ENCODE measurements around the gene SLC51B. TPM values are rescaled to one million over a fixed set of nuclear protein-coding genes. Genes with fewer than 3 reads are reported as not detected.
"Not testable (repeated sequence)": the region's sequence is repeated elsewhere in the genome, so short reads cannot be mapped to it uniquely, and the experiment has no call there.

Gene SLC51B
- total RNA-seq, 2 donors from 2014 or later = not detected

DNA sequence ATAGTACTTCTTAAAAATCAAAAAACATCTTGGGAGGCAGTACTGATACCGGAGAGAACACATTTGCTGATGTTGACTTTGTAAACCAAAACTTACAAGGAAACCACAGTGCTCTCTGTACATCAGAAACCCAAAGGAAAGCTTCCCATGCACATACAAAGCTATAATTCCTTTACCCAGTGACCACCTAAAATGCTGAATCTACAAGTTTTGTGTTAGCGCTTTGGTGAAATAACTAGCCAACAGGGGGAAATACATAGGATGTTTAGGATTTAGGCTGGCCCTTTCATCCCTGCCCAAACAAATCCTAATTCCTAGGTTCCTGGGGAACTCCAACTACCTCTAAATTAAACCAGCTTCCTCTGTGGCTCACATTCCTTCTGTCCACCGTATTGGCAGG is 40.2 kb upstream of the SLC51B start:
- Histone ChIP-seq H3K36me3 (ENCODE audit: control insufficient read depth, insufficient read depth, low read length) (peaks cover 23% of the 10 kb centered on the region), H3K27ac (ENCODE audit: low read depth, low read length) (no peak overlapping the region), H3K9ac (ENCODE audit: extremely low read depth, low read length, poor library complexity, severe bottlenecking) (no peak overlapping the region), H3K4me1 (ENCODE audit: control insufficient read depth, insufficient read depth, low read length) (no peaks in the 10 kb centered on the region), H3K4me3 (ENCODE audit: low read length) (no peak overlapping the region), H3K9me3 (ENCODE audit: control insufficient read depth, low read length) (peaks cover 9% of the 10 kb centered on the region), H3K27me3 (ENCODE audit: control insufficient read depth, insufficient read depth, low read length, poor library complexity, severe bottlenecking) (no peaks in the 10 kb centered on the region)
- H3K27me3 Mint-ChIP-seq (ENCODE audit: insufficient read depth) = no peaks in the 10 kb centered on the region
- no peak overlapping the region for H3K27ac Mint-ChIP-seq
- no peaks in the 10 kb centered on the region for H3K9me3 Mint-ChIP-seq
- H3K4me3 Mint-ChIP-seq = no peak overlapping the region
- DNase-seq = no peak
- WGBS, 2 experiments (ENCODE audit: insufficient coverage in 1 of 2, insufficient read length in 1 of 2) = 92 to 100% methylated on average over 2 to 3 of the region's 3 CpGs
- H3K36me3 Mint-ChIP-seq (ENCODE audit: low read depth) = peaks cover 40% of the 10 kb centered on the region
- TF ChIP-seq CTCF (conservative IDR thresholded peaks at IDR 0.05) = no peak
- H3K4me1 Mint-ChIP-seq = no peaks in the 10 kb centered on the region

DNA sequence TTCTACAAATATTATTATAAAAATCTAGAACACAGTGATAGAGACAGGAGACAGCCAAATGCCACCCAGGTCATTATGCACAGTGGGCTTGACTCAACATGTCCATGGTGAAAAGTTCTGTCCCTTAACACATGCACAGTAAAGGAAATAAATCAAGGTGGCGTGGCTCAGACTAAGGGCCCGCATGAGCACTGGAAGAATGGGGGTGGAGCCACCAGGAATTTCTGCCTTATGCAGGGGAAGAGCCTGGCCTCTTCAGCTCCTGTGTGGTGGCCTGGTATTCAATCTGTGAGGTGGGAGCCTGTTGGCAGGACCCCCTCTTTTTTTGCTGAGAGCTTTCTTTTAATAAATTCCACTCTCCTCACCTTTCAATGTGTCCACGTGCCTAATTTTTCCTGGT is 38.3 kb upstream of the SLC51B start:
- TF ChIP-seq CTCF (conservative IDR thresholded peaks at IDR 0.05) = no peak
- Mint-ChIP-seq H3K9me3 (no peaks in the 10 kb centered on the region), H3K4me3 (no peak overlapping the region), H3K27ac (no peak overlapping the region), H3K36me3 (ENCODE audit: low read depth) (peaks cover 56% of the 10 kb centered on the region), H3K27me3 (ENCODE audit: insufficient read depth) (no peaks in the 10 kb centered on the region), H3K4me1 (no peaks in the 10 kb centered on the region)
- DNase-seq = peak; percentile 68
- no peaks in the 10 kb centered on the region for H3K27me3 ChIP-seq (ENCODE audit: control insufficient read depth, insufficient read depth, low read length, poor library complexity, severe bottlenecking)
- H3K4me1 ChIP-seq (ENCODE audit: control insufficient read depth, insufficient read depth, low read length) = no peaks in the 10 kb centered on the region
- H3K9me3 ChIP-seq (ENCODE audit: control insufficient read depth, low read length) = peaks cover 9% of the 10 kb centered on the region
- no peak overlapping the region for H3K4me3 ChIP-seq (ENCODE audit: low read length)
- 93% methylated on average over 3 of the region's 3 CpGs for WGBS, 2 experiments (ENCODE audit: insufficient coverage in 1 of 2, insufficient read length in 1 of 2)
- H3K27ac ChIP-seq (ENCODE audit: low read depth, low read length) = no peak overlapping the region
- H3K36me3 ChIP-seq (ENCODE audit: control insufficient read depth, insufficient read depth, low read length) = peaks cover 37% of the 10 kb centered on the region
- H3K9ac ChIP-seq (ENCODE audit: extremely low read depth, low read length, poor library complexity, severe bottlenecking) = no peak overlapping the region

DNA sequence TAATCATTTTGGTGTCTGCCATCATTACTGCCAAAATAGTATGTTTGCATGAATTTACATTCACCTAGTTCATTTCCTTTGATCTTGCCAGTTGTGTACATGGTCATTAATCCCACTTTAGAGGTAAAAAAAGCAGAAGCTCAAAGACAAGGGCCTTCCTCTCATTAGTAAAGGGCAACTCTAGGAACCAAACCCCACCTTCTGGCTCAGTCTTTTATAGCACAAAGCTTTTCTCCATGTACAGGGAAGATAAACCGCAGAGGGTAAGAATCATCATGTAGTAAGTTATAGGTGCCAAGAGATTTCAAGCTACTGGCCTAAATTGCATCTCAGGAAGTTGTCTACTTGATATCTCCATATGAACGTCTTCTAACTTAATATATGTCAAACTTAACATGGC is 36.2 kb upstream of the SLC51B start:
- H3K9ac ChIP-seq (ENCODE audit: extremely low read depth, low read length, poor library complexity, severe bottlenecking) = no peak overlapping the region
- Mint-ChIP-seq H3K27ac (no peak overlapping the region), H3K9me3 (peaks cover 14% of the 10 kb centered on the region), H3K36me3 (ENCODE audit: low read depth) (peaks cover 61% of the 10 kb centered on the region), H3K4me1 (no peaks in the 10 kb centered on the region), H3K4me3 (no peak overlapping the region), H3K27me3 (ENCODE audit: insufficient read depth) (no peaks in the 10 kb centered on the region)
- 88 to 100% methylated on average over 2 of the region's 2 CpGs for WGBS, 2 experiments (ENCODE audit: insufficient coverage in 1 of 2, insufficient read length in 1 of 2)
- H3K36me3 ChIP-seq (ENCODE audit: control insufficient read depth, insufficient read depth, low read length) = peaks cover 51% of the 10 kb centered on the region
- DNase-seq = no peak
- TF ChIP-seq CTCF (conservative IDR thresholded peaks at IDR 0.05) = peak; percentile 52
- H3K27me3 ChIP-seq (ENCODE audit: control insufficient read depth, insufficient read depth, low read length, poor library complexity, severe bottlenecking) = no peaks in the 10 kb centered on the region
- H3K4me1 ChIP-seq (ENCODE audit: control insufficient read depth, insufficient read depth, low read length) = no peaks in the 10 kb centered on the region
- H3K27ac ChIP-seq (ENCODE audit: low read depth, low read length) = no peak overlapping the region
- H3K9me3 ChIP-seq (ENCODE audit: control insufficient read depth, low read length) = peaks cover 25% of the 10 kb centered on the region
- no peak overlapping the region for H3K4me3 ChIP-seq (ENCODE audit: low read length)

DNA sequence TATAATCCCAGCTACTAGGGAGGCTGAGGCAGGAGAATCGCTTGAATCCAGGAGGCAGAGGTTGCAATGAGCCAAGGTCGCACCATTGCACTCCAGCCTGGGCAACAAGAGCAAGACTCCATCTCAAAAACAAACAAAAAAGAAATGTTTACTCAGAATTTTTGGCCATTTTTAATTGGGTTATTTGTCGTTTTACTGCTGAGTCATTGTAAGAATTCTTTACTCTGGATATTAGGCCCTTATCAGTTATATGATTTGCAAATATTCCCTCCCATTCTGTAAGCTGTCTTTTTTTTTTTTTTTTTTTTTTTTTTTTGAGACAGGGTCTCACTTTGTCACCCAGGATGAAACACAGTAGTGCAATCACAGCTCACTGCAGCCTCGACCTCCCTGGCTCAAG is 34.0 kb upstream of the SLC51B start:
- not testable (repeated sequence) for H3K27ac ChIP-seq (ENCODE audit: low read depth, low read length); H3K27ac Mint-ChIP-seq; H3K4me3 Mint-ChIP-seq; H3K27me3 Mint-ChIP-seq (ENCODE audit: insufficient read depth); H3K9ac ChIP-seq (ENCODE audit: extremely low read depth, low read length, poor library complexity, severe bottlenecking); H3K4me1 Mint-ChIP-seq; H3K4me1 ChIP-seq (ENCODE audit: control insufficient read depth, insufficient read depth, low read length); H3K4me3 ChIP-seq (ENCODE audit: low read length); H3K27me3 ChIP-seq (ENCODE audit: control insufficient read depth, insufficient read depth, low read length, poor library complexity, severe bottlenecking); DNase-seq
- H3K9me3 Mint-ChIP-seq = peaks cover 19% of the 10 kb centered on the region
- Histone ChIP-seq H3K36me3 (ENCODE audit: control insufficient read depth, insufficient read depth, low read length) (peaks cover 57% of the 10 kb centered on the region), H3K9me3 (ENCODE audit: control insufficient read depth, low read length) (peaks cover 29% of the 10 kb centered on the region)
- peaks cover 62% of the 10 kb centered on the region for H3K36me3 Mint-ChIP-seq (ENCODE audit: low read depth)
- 94 to 100% methylated on average over 2 to 4 of the region's 4 CpGs for WGBS, 2 experiments (ENCODE audit: insufficient coverage in 1 of 2, insufficient read length in 1 of 2)
